ENCODE data around the gene DPH7.

Gene DPH7

GRCh38 chr9:137619240-137620047, 40.7 kb upstream of the DPH7 start:
- DNase-seq (ENCODE audit: low read depth) = peak; percentile 59

GRCh38 chr9:137618105-137619067, 39.7 kb upstream of the DPH7 start, which contains the start of gene EHMT1:
EHMT1 (plus strand) TSS chr9:137619005; CDS start chr9:137619029, 24 bp downstream.
- H3K4me3 ChIP-seq (ENCODE audit: low read depth, low read length) = peak within 1 kb of the TSS; percentile 88
- DNase-seq (ENCODE audit: low read depth) = peak; percentile 93
- TF ChIP-seq CTCF (IDR thresholded peaks at IDR 0.05; ENCODE audit: insufficient read depth, low read depth, low read length, missing control alignments) = no peak

More at GRCh38 chr9:137619240-137620047, 40.7 kb upstream of the DPH7 start:
- peak overlapping the region; percentile 83 for H3K4me3 ChIP-seq (ENCODE audit: low read depth, low read length)
- TF ChIP-seq CTCF (IDR thresholded peaks at IDR 0.05; ENCODE audit: insufficient read depth, low read depth, low read length, missing control alignments) = no peak

GRCh38 chr9:137615387-137615871, 36.7 kb upstream of the DPH7 start:
- DNase-seq (ENCODE audit: low read depth) = no peak
- no peak for TF ChIP-seq CTCF (IDR thresholded peaks at IDR 0.05; ENCODE audit: insufficient read depth, low read depth, low read length, missing control alignments)
- H3K4me3 ChIP-seq (ENCODE audit: low read depth, low read length) = no peak overlapping the region

- no peak overlapping the region for H3K4me3 ChIP-seq (ENCODE audit: low read depth, low read length)
- no peak for DNase-seq (ENCODE audit: low read depth)
- TF ChIP-seq CTCF (IDR thresholded peaks at IDR 0.05; ENCODE audit: insufficient read depth, low read depth, low read length, missing control alignments) = no peak
Measured at GRCh38 chr9:137614631-137615386, 36.1 kb upstream of the DPH7 start.

- TF ChIP-seq CTCF (IDR thresholded peaks at IDR 0.05; ENCODE audit: insufficient read depth, low read depth, low read length, missing control alignments) = no peak
- H3K4me3 ChIP-seq (ENCODE audit: low read depth, low read length) = no peak overlapping the region
- DNase-seq (ENCODE audit: low read depth) = no peak
Measured at GRCh38 chr9:137613738-137614523, 35.2 kb upstream of the DPH7 start.
